ENCODE results near the gene CNN3.

- no peak for TF ChIP-seq POLR2A (IDR thresholded peaks at IDR 0.05)
- no peak for TF ChIP-seq CTCF (IDR thresholded peaks at IDR 0.05)
These were observed 4.9 kb downstream of the CNN3 start for GRCh38 chr1:94921977-94922376.
